Transverse colon (tissue), 3 donors: Measurements from ENCODE around the gene GTF3C5.

Source experiments
- POLR2A ChIP-seq: fragments of 450-650 bp; IDR thresholded peaks from one replicate; pipeline ENCODE4 v1.6.1; 2016; ENCODE audit warnings: antibody characterized with exemption, mild to moderate bottlenecking, moderate library complexity
- TF ChIP-seq, protein P1 (sequence below), 5 experiments: fragments of 200-600 bp in 3 of 5; fragments of 450-650 bp in 2 of 5; sonication (generic) in 3 of 5; IDR thresholded peaks; 1 replicate in 2 of 5; 2 replicates in 3 of 5; pipeline ENCODE4 v1.5.1; 2016 to 2017; ENCODE audit warnings: antibody characterized with exemption in 5 of 5, inconsistent platforms in 3 of 5, mild to moderate bottlenecking in 2 of 5, moderate library complexity in 1 of 5

DNA sequence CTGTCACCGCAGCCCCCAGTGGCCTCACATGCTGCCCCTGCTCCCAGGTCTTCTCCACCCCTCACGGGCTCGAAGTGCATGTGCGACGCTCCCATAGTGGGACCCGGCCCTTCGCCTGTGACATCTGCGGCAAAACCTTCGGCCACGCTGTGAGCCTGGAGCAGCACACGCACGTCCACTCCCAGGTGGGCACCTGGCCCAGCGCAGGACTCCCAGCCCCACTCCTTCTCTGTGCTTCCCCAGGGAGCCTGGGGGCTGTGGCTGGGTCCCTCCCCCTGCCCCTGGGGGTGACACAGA is 41.8 kb upstream of the GTF3C5 start:
- TF ChIP-seq, protein P1, sequence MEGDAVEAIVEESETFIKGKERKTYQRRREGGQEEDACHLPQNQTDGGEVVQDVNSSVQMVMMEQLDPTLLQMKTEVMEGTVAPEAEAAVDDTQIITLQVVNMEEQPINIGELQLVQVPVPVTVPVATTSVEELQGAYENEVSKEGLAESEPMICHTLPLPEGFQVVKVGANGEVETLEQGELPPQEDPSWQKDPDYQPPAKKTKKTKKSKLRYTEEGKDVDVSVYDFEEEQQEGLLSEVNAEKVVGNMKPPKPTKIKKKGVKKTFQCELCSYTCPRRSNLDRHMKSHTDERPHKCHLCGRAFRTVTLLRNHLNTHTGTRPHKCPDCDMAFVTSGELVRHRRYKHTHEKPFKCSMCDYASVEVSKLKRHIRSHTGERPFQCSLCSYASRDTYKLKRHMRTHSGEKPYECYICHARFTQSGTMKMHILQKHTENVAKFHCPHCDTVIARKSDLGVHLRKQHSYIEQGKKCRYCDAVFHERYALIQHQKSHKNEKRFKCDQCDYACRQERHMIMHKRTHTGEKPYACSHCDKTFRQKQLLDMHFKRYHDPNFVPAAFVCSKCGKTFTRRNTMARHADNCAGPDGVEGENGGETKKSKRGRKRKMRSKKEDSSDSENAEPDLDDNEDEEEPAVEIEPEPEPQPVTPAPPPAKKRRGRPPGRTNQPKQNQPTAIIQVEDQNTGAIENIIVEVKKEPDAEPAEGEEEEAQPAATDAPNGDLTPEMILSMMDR (IDR thresholded peaks at IDR 0.05) = no peak
- TF ChIP-seq POLR2A = no peak
